Panc1 (cell line): ENCODE results near the gene XRCC2. TPM values are rescaled to one million over a fixed set of nuclear protein-coding genes. Genes with fewer than 3 reads are reported as not detected.
"Not testable (repeated sequence)": the region's sequence is repeated elsewhere in the genome, so short reads cannot be mapped to it uniquely, and the experiment has no call there.

Experiments used
- ATAC-seq: fragments of 200-7000 bp; cut with Tn5 transposase; 2 replicates; pipeline ENCODE4 v1.9.1; 2020; ENCODE audit warnings: mild to moderate bottlenecking, moderate library complexity
- BruUV-seq: library from RNA; stranded (reverse); fragments of 400-500 nt; replicated peaks from 2 replicates; lab custom pipeline; 2021; lab: Mats Ljungman, UMichigan
- CTCF ChIA-PET: fragments of 300-600 bp; sonication (Branson Sonifier 250); formaldehyde crosslinking; loops from one replicate; lab custom pipeline; 2022; ENCODE audit warnings: antibody characterized with exemption; lab: Charles Lee
- POLR2A ChIA-PET: fragments of 300-600 bp; sonication (Branson Sonifier 250); formaldehyde crosslinking; loops from one replicate; lab custom pipeline; 2022; ENCODE audit warnings: antibody characterized with exemption; lab: Charles Lee
- DNase-seq: peaks from one replicate; pipeline ENCODE4 v3.0.0-alpha.2; 2010; ENCODE audit warnings: low read depth, low spot score
- H3K27ac ChIP-seq: 2 replicates; pipeline ENCODE4 v1.5.1; 2011; ENCODE audit warnings: mild to moderate bottlenecking, low read length, inconsistent platforms
- H3K27me3 ChIP-seq: fragments of 200-500 bp; sonication (Bioruptor generic); 2 replicates; pipeline ENCODE4 v1.6.0; 2014; ENCODE audit warnings: low read length, inconsistent platforms; ENCODE audit not compliant: control insufficient read depth, insufficient read depth
- H3K36me3 ChIP-seq: fragments of 200-500 bp; sonication (Bioruptor generic); 2 replicates; pipeline ENCODE4 v1.5.1; 2014; ENCODE audit warnings: inconsistent platforms, mild to moderate bottlenecking, low read length, moderate library complexity; ENCODE audit not compliant: control insufficient read depth, insufficient read depth
- H3K4me1 ChIP-seq: 2 replicates; pipeline ENCODE4 v1.5.1; 2011; ENCODE audit warnings: inconsistent platforms, mild to moderate bottlenecking, low read length, moderate library complexity; ENCODE audit not compliant: control insufficient read depth, insufficient read depth
- H3K4me3 ChIP-seq, 2 experiments: 2 replicates each; pipeline ENCODE4 v1.5.1; 2011 to 2012; ENCODE audit warnings: low read depth in 2 of 2, low read length in 2 of 2, mild to moderate bottlenecking in 2 of 2, inconsistent platforms in 1 of 2, moderate library complexity in 1 of 2
- H3K9me3 ChIP-seq: fragments of 200-500 bp; sonication (Bioruptor generic); 2 replicates; pipeline ENCODE4 v1.5.1; 2014; ENCODE audit warnings: low read depth, mild to moderate bottlenecking, inconsistent platforms, low read length, moderate library complexity; ENCODE audit not compliant: control insufficient read depth, insufficient read depth
- POLR2AphosphoS5 ChIP-seq: IDR thresholded peaks from 2 replicates; pipeline ENCODE4 v1.6.1; 2012; ENCODE audit warnings: mild to moderate bottlenecking, low read depth, low read length, moderate library complexity
- SIN3A ChIP-seq: IDR thresholded peaks from 2 replicates; pipeline ENCODE4 v1.6.1; 2012; ENCODE audit warnings: low read depth, mild to moderate bottlenecking, low read length, moderate library complexity, borderline replicate concordance; ENCODE audit not compliant: insufficient read depth
- TCF7L2 ChIP-seq: IDR thresholded peaks from 2 replicates; pipeline ENCODE4 v1.6.1; 2011; ENCODE audit warnings: mild to moderate bottlenecking, low read depth, low read length, inconsistent platforms
- in situ Hi-C: cut with HindIII; loops from 2 replicates; pipeline ENCODE4 v1.10.0; 2016; ENCODE audit warnings: low sequenced_read_pairs, low pct_unique_long_range_greater_than_20kb
- intact Hi-C: fragments of 100-400 bp; cut with micrococcal nuclease; formaldehyde crosslinking; loops from one replicate; pipeline ENCODE4 v1.10.0; 2022; ENCODE audit not compliant: unreplicated experiment
- total RNA-seq: library from RNA; stranded (reverse); gene quantifications from one replicate; pipeline ENCODE4 v1.2.1, GENCODE V29; 2021; ENCODE audit not compliant: unreplicated experiment
- TF ChIP-seq, protein P1 (sequence below): fragments of 450-650 bp; IDR thresholded peaks from 2 replicates; pipeline ENCODE4 v1.5.1; 2017; ENCODE audit warnings: mild to moderate bottlenecking
- TF ChIP-seq, protein P2 (sequence below), 2 experiments: IDR thresholded peaks; 2 replicates each; pipeline ENCODE4 v1.6.1; 2011 to 2012; ENCODE audit warnings: low read depth in 2 of 2, control low read depth in 1 of 2, low read length in 1 of 2, mild to moderate bottlenecking in 1 of 2, moderate library complexity in 1 of 2; ENCODE audit not compliant: insufficient read depth in 1 of 2

XRCC2 gene
- total RNA-seq, 1 experiment from 2014 or later, result 10.3 TPM

DNA sequence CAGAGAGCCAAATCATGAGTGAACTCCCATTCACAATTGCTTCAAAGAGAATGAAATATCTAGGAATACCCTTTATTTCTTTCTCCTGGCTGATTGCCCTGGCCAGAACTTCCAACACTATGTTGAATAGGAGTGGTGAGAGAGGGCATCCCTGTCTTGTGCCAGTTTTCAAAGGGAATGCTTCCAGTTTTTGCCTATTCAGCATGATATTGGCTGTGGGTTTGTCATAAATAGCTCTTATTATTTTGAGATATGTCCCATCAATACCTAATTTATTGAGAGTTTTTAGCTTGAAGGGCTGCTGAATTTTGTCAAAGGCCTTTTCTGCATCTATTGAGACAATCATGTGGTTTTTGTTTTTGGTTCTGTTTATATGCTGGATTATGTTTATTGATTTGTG is 47.2 kb downstream of the XRCC2 start:
- H3K9me3 ChIP-seq, in situ Hi-C loops, H3K36me3 ChIP-seq, DNase-seq, intact Hi-C loops, H3K27me3 ChIP-seq, H3K4me1 ChIP-seq, ATAC-seq, H3K4me3 ChIP-seq, POLR2A ChIA-PET, CTCF ChIA-PET, BruUV-seq, H3K27ac ChIP-seq: not testable (repeated sequence)

DNA sequence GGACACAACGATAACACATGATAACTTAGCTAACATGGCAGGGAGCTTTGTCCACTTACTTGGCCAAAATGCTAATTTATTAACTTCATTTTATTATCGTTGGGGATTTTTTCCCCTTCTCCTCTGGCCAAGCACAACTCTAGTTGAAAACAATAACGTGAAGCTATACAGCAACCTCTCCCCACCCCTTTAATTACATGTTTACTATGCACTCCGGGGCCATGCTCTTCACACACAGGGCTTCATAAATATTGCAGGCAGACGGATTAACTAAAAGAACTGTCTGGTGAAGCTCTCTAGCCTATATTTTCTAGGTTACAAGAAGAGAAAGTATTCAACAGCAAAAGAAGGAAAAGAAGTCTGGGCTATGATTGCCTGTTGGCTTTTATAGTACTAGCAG is 51.7 kb downstream of the XRCC2 start:
- ATAC-seq (no peak), DNase-seq (no peak)
- Histone ChIP-seq H3K4me3 (no peak overlapping the region), H3K4me1 (no peaks in the 10 kb centered on the region), H3K9me3 (no peaks in the 10 kb centered on the region), H3K27me3 (no peaks in the 10 kb centered on the region), H3K27ac (no peak overlapping the region), H3K36me3 (no peaks in the 10 kb centered on the region)
- POLR2A ChIA-PET, result interaction anchor here (0.7 kb wide), 1 partner anchor 137 kb away, joined by 6 read pairs; no protein-coding TSS in a partner anchor
- no peak for TF ChIP-seq POLR2AphosphoS5
- TF ChIP-seq, protein P1, sequence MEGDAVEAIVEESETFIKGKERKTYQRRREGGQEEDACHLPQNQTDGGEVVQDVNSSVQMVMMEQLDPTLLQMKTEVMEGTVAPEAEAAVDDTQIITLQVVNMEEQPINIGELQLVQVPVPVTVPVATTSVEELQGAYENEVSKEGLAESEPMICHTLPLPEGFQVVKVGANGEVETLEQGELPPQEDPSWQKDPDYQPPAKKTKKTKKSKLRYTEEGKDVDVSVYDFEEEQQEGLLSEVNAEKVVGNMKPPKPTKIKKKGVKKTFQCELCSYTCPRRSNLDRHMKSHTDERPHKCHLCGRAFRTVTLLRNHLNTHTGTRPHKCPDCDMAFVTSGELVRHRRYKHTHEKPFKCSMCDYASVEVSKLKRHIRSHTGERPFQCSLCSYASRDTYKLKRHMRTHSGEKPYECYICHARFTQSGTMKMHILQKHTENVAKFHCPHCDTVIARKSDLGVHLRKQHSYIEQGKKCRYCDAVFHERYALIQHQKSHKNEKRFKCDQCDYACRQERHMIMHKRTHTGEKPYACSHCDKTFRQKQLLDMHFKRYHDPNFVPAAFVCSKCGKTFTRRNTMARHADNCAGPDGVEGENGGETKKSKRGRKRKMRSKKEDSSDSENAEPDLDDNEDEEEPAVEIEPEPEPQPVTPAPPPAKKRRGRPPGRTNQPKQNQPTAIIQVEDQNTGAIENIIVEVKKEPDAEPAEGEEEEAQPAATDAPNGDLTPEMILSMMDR, result no peak
- TF ChIP-seq SIN3A, result no peak
- no peak for TF ChIP-seq TCF7L2
- TF ChIP-seq, protein P2, sequence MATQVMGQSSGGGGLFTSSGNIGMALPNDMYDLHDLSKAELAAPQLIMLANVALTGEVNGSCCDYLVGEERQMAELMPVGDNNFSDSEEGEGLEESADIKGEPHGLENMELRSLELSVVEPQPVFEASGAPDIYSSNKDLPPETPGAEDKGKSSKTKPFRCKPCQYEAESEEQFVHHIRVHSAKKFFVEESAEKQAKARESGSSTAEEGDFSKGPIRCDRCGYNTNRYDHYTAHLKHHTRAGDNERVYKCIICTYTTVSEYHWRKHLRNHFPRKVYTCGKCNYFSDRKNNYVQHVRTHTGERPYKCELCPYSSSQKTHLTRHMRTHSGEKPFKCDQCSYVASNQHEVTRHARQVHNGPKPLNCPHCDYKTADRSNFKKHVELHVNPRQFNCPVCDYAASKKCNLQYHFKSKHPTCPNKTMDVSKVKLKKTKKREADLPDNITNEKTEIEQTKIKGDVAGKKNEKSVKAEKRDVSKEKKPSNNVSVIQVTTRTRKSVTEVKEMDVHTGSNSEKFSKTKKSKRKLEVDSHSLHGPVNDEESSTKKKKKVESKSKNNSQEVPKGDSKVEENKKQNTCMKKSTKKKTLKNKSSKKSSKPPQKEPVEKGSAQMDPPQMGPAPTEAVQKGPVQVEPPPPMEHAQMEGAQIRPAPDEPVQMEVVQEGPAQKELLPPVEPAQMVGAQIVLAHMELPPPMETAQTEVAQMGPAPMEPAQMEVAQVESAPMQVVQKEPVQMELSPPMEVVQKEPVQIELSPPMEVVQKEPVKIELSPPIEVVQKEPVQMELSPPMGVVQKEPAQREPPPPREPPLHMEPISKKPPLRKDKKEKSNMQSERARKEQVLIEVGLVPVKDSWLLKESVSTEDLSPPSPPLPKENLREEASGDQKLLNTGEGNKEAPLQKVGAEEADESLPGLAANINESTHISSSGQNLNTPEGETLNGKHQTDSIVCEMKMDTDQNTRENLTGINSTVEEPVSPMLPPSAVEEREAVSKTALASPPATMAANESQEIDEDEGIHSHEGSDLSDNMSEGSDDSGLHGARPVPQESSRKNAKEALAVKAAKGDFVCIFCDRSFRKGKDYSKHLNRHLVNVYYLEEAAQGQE (IDR thresholded peaks at IDR 0.05; ENCODE audit: insufficient read depth in 1 of 2, low read depth in 2 of 2, low read length in 1 of 2), result no peak
- no TSS peak for BruUV-seq
- intact Hi-C loops (no loop called here), in situ Hi-C loops (no loop called here)
- CTCF ChIA-PET, result interaction anchor here (0.6 kb wide), 1 partner anchor 437 kb away, joined by 4 read pairs; no protein-coding TSS in a partner anchor

DNA sequence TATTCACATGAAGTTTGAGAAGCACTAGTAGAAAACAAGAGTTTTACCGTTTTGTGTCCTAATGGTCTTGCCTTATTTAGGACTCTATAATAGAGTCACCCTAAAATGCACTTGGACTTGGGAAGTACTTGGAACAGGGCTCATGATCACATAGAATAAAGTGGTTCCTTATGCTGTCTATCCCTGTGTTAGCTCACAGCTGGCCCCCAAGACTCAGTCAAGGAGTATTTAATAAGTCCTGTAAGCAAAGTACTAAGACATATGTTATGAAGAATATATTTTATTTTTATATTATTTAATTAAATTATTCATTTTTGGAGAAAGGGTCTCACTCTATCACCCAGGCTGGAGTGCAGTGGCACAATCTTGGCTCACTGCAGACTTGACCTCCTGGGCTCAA is 54.5 kb downstream of the XRCC2 start:
- no TSS peak for BruUV-seq
- intact Hi-C loops (no loop called here), in situ Hi-C loops (no loop called here)
- ChIA-PET POLR2A (no interaction called here), CTCF (no interaction called here)
- TF ChIP-seq SIN3A (no peak), TCF7L2 (no peak), POLR2AphosphoS5 (no peak)
- TF ChIP-seq, protein P2 (IDR thresholded peaks at IDR 0.05; ENCODE audit: insufficient read depth in 1 of 2, low read depth in 2 of 2, low read length in 1 of 2), result no peak
- TF ChIP-seq, protein P1, result no peak
- Histone ChIP-seq H3K9me3 (no peaks in the 10 kb centered on the region), H3K36me3 (no peaks in the 10 kb centered on the region), H3K27ac (no peak overlapping the region), H3K4me3 (no peak overlapping the region), H3K4me1 (no peaks in the 10 kb centered on the region), H3K27me3 (no peaks in the 10 kb centered on the region)
- DNase-seq (no peak), ATAC-seq (no peak)
